Testis (tissue), 5 donors: ENCODE data around the gene ZNF775. TPM values are rescaled to one million over a fixed set of nuclear protein-coding genes. Genes with fewer than 3 reads are reported as not detected.

Experiments used
- DNase-seq: peaks from one replicate; pipeline ENCODE4 v3.0.0-alpha.2; 2019
- H3K27ac ChIP-seq, 2 donors: fragments of 200-600 bp; sonication (generic); one replicate each; pipeline ENCODE4 v1.5.1; 2019
- H3K27me3 ChIP-seq: fragments of 200-600 bp; sonication (generic); one replicate; pipeline ENCODE4 v1.5.1; 2019
- H3K36me3 ChIP-seq: fragments of 200-600 bp; sonication (generic); one replicate; pipeline ENCODE4 v1.5.1; 2017; ENCODE audit warnings: low read depth; ENCODE audit errors: missing control alignments
- H3K4me1 ChIP-seq: fragments of 200-600 bp; sonication (generic); one replicate; pipeline ENCODE4 v1.5.1; 2019
- H3K4me3 ChIP-seq, 2 donors: fragments of 200-600 bp; sonication (generic); one replicate each; pipeline ENCODE4 v1.5.1; 2017 to 2019
- H3K9me3 ChIP-seq: fragments of 200-600 bp; sonication (generic); one replicate; pipeline ENCODE4 v1.5.1; 2017
- CTCF ChIP-seq, 3 experiments: fragments of 450-650 bp in 2 of 3; fragments of 200-600 bp in 1 of 3; sonication (generic) in 1 of 3; IDR thresholded peaks; one replicate each; pipeline ENCODE4 v1.5.1; 2016 to 2019; ENCODE audit warnings: antibody characterized with exemption in 3 of 3, mild to moderate bottlenecking in 2 of 3, moderate library complexity in 1 of 3
- POLR2A ChIP-seq: fragments of 450-650 bp; IDR thresholded peaks from one replicate; pipeline ENCODE4 v1.6.1; 2017; ENCODE audit warnings: antibody characterized with exemption, mild to moderate bottlenecking, moderate library complexity
- WGBS, 2 donors: methylation state at CpG; one replicate each; pipeline ENCODE4 v1.1.5; 2018; 5-methylcytosine and 5-hydroxymethylcytosine counted together
- intact Hi-C: fragments of 100-400 bp; cut with DNase I; formaldehyde crosslinking; loops from one replicate; pipeline ENCODE4 v1.15.1; 2023; ENCODE audit warnings: low total_unique reads
- long read RNA-seq, 2 donors: transcript quantifications; one replicate each; lab custom pipeline, GENCODE V29; 2026
- polyA plus RNA-seq: library from polyadenylated mRNA; stranded (reverse); fragments of 350-450 nt; fragmentation: Illumina TruSeq; extraction: RNeasy Lipid Tissue Mini Kit (QIAGEN cat#74804); gene quantifications from one replicate; pipeline ENCODE4 v1.2.3, GENCODE V29; 2014; ENCODE audit warnings: low read depth, low replicate concordance; ENCODE audit not compliant: insufficient read depth
- total RNA-seq, 2 donors: library from RNA; depleted of rRNA; stranded (reverse); fragments of >200 nt; gene quantifications; one replicate each; pipeline ENCODE4 v1.2.3, GENCODE V29; 2016

Gene ZNF775
- 10 to 100 TPM; 11.0 to 14.1 TPM for total RNA-seq
- polyA plus RNA-seq: 5.2 TPM
- long read RNA-seq, donor 1, transcript ZNF775-201 (3 exons, 2,257 nt): major isoform, 10 of 10 reads
- long read RNA-seq, donor 1, partial matches to known transcripts: 0 of 10 reads
- long read RNA-seq, donor 1, other reads (novel, unspliced or antisense): 0 of 10 reads
- long read RNA-seq, donor 2, partial matches to known transcripts: 0 of 2 reads
- long read RNA-seq, donor 2, other reads (novel, unspliced or antisense): 0 of 2 reads

GRCh38 chr7:150378853-150379440 is at the start of gene ZNF775:
TSS of gene ZNF775 (plus strand) at chr7:150379330. CDS start at chr7:150388471, 9,141 bp downstream.
- Histone ChIP-seq H3K27me3 (no peaks in the 10 kb centered on the region), H3K9me3 (no peaks in the 10 kb centered on the region), H3K4me3 (peak within 1 kb of the TSS; percentile 78 to 89), H3K36me3 (no peaks in the 10 kb centered on the region), H3K27ac (peak within 1 kb of the TSS; percentile 75 to 81), H3K4me1 (peaks cover 18% of the 10 kb centered on the region)
- WGBS, 2 donors: 0% methylated on average over 14 of the region's 60 CpGs; no CpG with 5 or more reads in 1 of the 2 donors
- intact Hi-C loops: no loop called here
- TF ChIP-seq POLR2A (peak; percentile 57), CTCF (IDR thresholded peaks at IDR 0.05) (no peak)
- peak; percentile 97 for DNase-seq

- WGBS, 2 donors: 74 to 83% methylated on average over 12 to 22 of the region's 22 CpGs
- Histone ChIP-seq H3K27me3 (no peaks in the 10 kb centered on the region), H3K36me3 (no peaks in the 10 kb centered on the region), H3K4me1 (peaks cover 2% of the 10 kb centered on the region), H3K27ac (no peak overlapping the region), H3K4me3 (no peak overlapping the region), H3K9me3 (no peaks in the 10 kb centered on the region)
- intact Hi-C loops: no loop called here
- TF ChIP-seq CTCF (IDR thresholded peaks at IDR 0.05) (no peak), POLR2A (no peak)
- no peak for DNase-seq
Observed at GRCh38 chr7:150329331-150330120, 49.6 kb upstream of the ZNF775 start.

GRCh38 chr7:150330211-150330885 is 48.8 kb upstream of the ZNF775 start:
- TF ChIP-seq CTCF (IDR thresholded peaks at IDR 0.05) (no peak), POLR2A (no peak)
- intact Hi-C loops: no loop called here
- no peak overlapping the region for H3K27ac ChIP-seq
- no peak overlapping the region for H3K4me3 ChIP-seq
- H3K27me3 ChIP-seq: no peaks in the 10 kb centered on the region
- H3K36me3 ChIP-seq: no peaks in the 10 kb centered on the region
- H3K9me3 ChIP-seq: no peaks in the 10 kb centered on the region
- H3K4me1 ChIP-seq: no peaks in the 10 kb centered on the region
- WGBS, 2 donors: 93% methylated on average over 19 of the region's 19 CpGs; no CpG with 5 or more reads in 1 of the 2 donors
- DNase-seq: no peak

GRCh38 chr7:150332852-150333635 is 46.1 kb upstream of the ZNF775 start:
- Histone ChIP-seq H3K36me3 (no peaks in the 10 kb centered on the region), H3K9me3 (no peaks in the 10 kb centered on the region), H3K4me3 (no peak overlapping the region), H3K4me1 (peaks cover 4% of the 10 kb centered on the region), H3K27ac (no peak overlapping the region), H3K27me3 (no peaks in the 10 kb centered on the region)
- intact Hi-C loops: no loop called here
- TF ChIP-seq CTCF (IDR thresholded peaks at IDR 0.05) (no peak), POLR2A (no peak)
- no peak for DNase-seq
- WGBS, 2 donors: 94 to 96% methylated on average over 18 of the region's 18 CpGs
